Measurements from ENCODE around the gene AWAT2.

The AWAT2 gene

GRCh38 chrX:70042399-70043371 lies 7.1 kb downstream of the AWAT2 start:
- DNase-seq (ENCODE audit: low read depth in 3 of 3, low spot score in 1 of 3), result no peak

DNA sequence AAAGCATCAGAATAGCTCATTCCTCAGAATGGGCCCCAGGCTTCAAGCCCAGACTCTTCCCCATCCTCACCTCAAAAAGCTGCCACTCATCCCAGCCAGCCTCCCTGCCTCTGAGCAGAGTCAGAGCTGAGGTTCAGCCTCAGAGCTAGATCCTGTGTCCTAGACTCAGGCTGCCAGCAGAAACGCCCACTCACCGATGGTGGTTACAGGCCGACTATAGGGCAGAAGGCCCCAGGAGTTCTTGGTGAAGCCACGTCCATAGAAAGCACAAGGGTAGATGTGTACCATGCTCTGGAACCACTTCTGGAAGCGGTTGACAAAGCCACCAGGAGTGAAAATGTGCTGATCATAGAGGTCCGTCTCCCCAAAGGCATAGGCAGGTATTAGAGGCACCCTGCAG lies 7.7 kb downstream of the AWAT2 start:
- no peak for DNase-seq (ENCODE audit: low read depth in 3 of 3, low spot score in 1 of 3)

- DNase-seq (ENCODE audit: low read depth in 3 of 3, low spot score in 1 of 3), result no peak
Observed at GRCh38 chrX:70039758-70040157, 10.0 kb downstream of the AWAT2 start.

DNA sequence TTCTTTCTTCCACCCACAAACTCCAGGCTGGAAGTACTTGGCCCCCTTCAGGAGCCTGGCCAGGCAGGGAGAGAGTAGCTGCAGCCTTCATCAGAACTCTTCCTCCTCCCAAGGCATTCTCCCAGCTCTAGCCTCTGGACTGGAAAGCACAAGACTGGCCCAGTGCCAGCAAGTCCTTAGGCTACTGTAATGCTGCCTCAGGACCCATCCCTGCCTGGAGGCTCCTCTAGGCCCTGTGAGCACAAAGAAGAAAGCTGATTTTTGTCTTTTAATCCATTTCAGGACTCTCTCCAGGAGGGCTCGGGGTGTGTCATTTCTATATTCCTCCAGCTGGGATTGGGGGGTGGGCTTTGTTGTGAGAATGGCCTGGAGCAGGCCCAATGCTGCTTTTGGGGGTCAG lies 10.8 kb downstream of the AWAT2 start:
- DNase-seq (ENCODE audit: low read depth in 3 of 3, low spot score in 1 of 3), result no peak

- DNase-seq (ENCODE audit: low read depth in 3 of 3, low spot score in 1 of 3), result no peak
Observed at GRCh38 chrX:70038515-70038914, 11.2 kb downstream of the AWAT2 start.

- no peak for DNase-seq (ENCODE audit: low read depth in 3 of 3, low spot score in 1 of 3)
Observed at GRCh38 chrX:70034646-70035045, 15.1 kb downstream of the AWAT2 start.

DNA sequence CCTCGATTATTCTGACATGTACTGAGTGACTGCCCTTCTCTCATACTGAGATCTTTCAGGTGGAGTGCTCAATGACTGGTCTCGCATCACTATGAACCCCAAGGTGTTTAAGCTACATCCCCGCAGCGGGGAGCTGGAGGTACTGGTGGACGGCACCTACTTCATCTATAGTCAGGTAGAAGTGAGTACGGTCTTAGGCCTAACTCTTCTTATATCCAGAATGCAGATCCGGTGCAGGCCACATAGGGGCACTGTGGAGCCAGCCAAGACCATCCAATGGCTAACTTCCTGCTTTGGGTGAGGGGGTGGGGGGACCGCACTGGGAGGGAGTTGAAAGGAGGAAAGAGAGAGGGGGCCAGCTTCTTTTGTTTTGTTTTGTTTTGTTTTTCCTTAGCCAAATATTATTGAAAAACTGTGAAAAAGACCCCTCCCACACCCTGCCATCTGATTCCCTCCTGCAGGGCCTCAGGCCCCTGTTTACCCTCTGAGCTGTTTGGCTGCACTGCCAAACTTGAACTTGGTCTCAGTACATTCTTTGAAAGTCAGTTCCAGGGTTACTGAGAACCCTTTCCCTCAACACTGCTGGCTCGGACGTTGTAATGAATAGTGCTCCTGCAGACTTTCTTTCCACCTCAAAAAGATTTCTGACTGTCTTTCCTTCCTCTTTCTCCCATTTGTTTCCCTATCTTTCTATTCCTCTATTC lies 16.2 kb downstream of the AWAT2 start:
- no peak for DNase-seq (ENCODE audit: low read depth in 3 of 3, low spot score in 1 of 3)

- DNase-seq (ENCODE audit: low read depth in 3 of 3, low spot score in 1 of 3), result no peak
Observed at GRCh38 chrX:70032792-70033191, 16.9 kb downstream of the AWAT2 start.

GRCh38 chrX:70030301-70030767 lies 19.4 kb downstream of the AWAT2 start:
- DNase-seq (ENCODE audit: low read depth in 3 of 3, low spot score in 1 of 3), result no peak

DNA sequence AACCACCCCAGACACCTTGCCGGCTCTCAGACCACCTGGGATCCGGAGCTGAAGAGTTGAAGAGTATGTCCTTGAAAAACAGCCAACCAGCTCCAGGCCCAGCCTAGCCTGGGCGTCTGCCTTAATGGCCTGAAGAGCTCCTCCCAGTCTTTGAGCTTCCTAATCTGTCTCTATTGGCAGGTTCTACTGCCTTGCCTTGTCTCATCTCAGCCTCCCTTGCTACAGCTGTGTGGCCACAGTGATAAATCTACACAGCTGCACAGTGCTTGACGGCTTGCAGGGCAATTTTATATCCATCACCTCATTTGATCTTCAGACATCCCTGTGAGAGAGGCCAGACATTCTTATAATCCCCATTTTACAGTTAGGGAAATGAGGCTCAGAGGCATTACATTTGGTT lies 19.9 kb downstream of the AWAT2 start:
- no peak for DNase-seq (ENCODE audit: low read depth in 3 of 3, low spot score in 1 of 3)

GRCh38 chrX:70026851-70027200 lies 22.9 kb downstream of the AWAT2 start:
- DNase-seq (ENCODE audit: low read depth in 3 of 3, low spot score in 1 of 3), result no peak

DNA sequence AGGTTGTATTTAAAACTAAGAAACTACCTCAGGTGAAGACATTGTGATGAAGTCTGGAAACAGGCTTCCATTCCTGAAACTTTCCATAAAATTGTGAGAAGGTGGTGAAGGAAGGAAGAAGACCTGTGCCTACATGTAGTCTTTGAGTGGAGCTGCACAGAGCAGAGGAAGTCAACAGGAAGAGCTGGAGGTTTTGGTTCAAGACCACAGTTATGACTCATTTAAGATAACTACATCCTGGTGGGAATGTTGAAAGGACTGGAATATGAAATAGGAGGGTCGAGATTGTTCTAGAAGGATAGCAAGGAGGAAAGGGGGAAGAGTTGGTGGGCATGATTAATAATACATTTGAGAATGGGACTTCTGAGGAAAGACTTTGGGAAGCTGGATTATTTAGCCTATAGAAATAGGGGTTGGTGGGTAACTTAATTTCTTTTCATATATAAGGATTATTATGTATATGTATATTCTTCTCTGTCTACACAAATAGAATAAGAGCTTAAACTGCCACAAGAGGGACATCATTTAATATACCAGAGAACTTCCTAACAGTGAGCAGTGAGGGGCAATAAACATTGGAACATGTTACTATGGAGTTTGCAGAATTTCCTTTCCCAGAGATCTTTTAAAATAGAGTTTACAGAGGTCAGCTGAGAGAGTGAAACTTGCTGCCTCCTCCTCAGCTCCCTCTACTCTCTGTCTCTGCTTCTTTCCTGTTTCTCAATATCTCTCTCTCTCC lies 23.5 kb downstream of the AWAT2 start:
- DNase-seq (ENCODE audit: low read depth in 3 of 3, low spot score in 1 of 3), result no peak

GRCh38 chrX:70025464-70025863 lies 24.3 kb downstream of the AWAT2 start:
- DNase-seq (ENCODE audit: low read depth in 3 of 3, low spot score in 1 of 3), result no peak

GRCh38 chrX:70022616-70023015 lies 27.1 kb downstream of the AWAT2 start:
- no peak for DNase-seq (ENCODE audit: low read depth in 3 of 3, low spot score in 1 of 3)

DNA sequence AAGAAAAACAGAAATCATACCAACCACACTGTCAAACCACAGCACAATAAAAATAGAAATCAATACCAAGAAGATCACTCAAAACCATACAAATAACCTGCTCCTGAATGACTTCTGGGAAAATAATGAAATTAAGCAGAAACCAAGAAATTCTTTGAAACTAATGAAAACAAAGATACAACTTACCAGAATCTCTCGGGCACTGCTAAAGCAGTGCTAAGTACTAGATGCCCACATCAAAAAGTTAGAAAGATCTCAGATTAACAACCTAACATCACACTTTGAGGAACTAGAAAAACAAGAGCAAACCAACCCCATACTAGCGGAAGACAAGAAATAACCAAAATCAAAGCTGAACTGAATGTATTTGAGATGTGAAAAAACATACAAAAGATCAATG lies 33.2 kb downstream of the AWAT2 start:
- no peak for DNase-seq (ENCODE audit: low read depth in 3 of 3, low spot score in 1 of 3)

GRCh38 chrX:70013466-70014381 lies 36.0 kb downstream of the AWAT2 start:
- no peak for DNase-seq (ENCODE audit: low read depth in 3 of 3, low spot score in 1 of 3)

DNA sequence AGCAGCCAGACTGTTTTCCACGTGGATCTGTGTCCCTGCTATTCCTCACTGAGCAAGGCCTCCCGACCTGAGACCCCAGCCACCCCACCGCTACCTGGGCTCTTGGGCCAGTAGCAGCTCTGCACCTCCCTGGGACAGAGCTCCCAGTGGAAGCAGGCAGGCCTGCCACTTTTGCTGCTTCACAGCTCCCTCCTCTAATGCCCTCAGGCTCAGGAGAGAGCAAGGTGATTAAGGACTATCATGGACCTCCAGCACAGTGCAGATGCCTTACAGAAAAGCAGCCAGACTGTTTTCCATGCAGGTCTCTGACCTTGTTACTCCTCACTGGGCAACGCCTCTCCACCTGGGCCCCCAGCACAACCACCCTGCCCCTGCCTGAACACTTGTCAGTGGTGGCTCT lies 37.0 kb downstream of the AWAT2 start:
- no peak for DNase-seq (ENCODE audit: low read depth in 3 of 3, low spot score in 1 of 3)

DNA sequence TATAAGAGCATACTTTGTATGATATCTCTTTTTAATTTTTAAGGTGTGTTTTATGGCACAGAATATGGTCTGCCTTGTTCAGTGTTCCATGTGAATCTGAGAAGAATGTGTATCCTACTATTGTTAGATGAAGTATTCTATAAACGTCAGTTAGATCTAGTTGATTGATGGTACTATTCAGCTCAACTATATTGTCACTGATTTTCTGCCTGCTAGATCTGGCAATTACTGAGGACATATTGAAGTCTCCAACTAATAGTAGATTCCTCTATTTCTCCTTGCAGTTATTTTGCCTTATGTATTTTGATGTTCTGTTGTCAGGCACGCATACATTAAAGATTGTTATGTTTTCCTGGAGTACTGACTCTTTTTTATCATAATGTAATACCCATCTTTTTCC lies 39.8 kb downstream of the AWAT2 start:
- DNase-seq (ENCODE audit: low read depth in 3 of 3, low spot score in 1 of 3), result no peak

DNA sequence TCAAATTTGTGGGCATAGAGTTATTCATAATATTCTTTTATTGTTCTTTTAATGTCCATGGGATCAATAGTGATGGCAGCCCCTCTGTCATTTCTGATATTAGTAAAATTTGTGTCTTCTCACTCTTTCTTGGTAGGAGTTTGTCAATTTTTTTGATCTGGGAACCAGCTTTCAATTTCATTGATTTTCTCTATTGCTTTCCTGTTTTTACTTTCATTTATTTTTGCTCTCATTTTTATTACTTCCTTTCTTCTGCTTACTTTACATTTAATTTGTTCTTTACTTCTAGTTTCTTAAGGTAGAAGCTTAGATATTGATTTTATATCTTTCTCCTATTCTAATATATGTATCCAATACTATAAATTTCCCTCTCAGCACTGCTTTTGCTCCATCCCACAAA lies 40.7 kb downstream of the AWAT2 start:
- no peak for DNase-seq (ENCODE audit: low read depth in 3 of 3, low spot score in 1 of 3)

GRCh38 chrX:70007946-70008345 lies 41.8 kb downstream of the AWAT2 start:
- no peak for DNase-seq (ENCODE audit: low read depth in 3 of 3, low spot score in 1 of 3)

Data from stimulated activated CD4-positive, alpha-beta T cell treated with anti-CD3 and anti-CD28 coated beads, TNF-alpha, amount 100 ng/mL, for 1 hour (primary cell).